Right lobe of liver (tissue), 4 donors: ENCODE measurements around the gene KCTD2.

Experiments used
- CTCF ChIP-seq, 4 donors: fragments of 200-600 bp in 3 of 4; fragments of 450-650 bp in 1 of 4; IDR thresholded peaks; one replicate each; pipeline versions ENCODE4 v1.5.1 to v1.8.0; 2016 to 2022; ENCODE audit warnings: antibody characterized with exemption in 4 of 4, mild to moderate bottlenecking in 2 of 4
- POLR2A ChIP-seq: fragments of 450-650 bp; IDR thresholded peaks from one replicate; pipeline ENCODE4 v1.6.1; 2017; ENCODE audit warnings: antibody characterized with exemption, mild to moderate bottlenecking
- donor health status: DM: no; HTN: no; CAD: no.
- donor health status: DM: no; HTN: no; CAD: no.
- donor health status: DM: no; HTN: yes; CAD: no.

- TF ChIP-seq CTCF (IDR thresholded peaks at IDR 0.05) (no peak), POLR2A (no peak)
These were observed 43.7 kb upstream of the KCTD2 start for GRCh38 chr17:75003070-75003956.
